ENCODE results near the gene CHSY1.

CHSY1 gene

DNA sequence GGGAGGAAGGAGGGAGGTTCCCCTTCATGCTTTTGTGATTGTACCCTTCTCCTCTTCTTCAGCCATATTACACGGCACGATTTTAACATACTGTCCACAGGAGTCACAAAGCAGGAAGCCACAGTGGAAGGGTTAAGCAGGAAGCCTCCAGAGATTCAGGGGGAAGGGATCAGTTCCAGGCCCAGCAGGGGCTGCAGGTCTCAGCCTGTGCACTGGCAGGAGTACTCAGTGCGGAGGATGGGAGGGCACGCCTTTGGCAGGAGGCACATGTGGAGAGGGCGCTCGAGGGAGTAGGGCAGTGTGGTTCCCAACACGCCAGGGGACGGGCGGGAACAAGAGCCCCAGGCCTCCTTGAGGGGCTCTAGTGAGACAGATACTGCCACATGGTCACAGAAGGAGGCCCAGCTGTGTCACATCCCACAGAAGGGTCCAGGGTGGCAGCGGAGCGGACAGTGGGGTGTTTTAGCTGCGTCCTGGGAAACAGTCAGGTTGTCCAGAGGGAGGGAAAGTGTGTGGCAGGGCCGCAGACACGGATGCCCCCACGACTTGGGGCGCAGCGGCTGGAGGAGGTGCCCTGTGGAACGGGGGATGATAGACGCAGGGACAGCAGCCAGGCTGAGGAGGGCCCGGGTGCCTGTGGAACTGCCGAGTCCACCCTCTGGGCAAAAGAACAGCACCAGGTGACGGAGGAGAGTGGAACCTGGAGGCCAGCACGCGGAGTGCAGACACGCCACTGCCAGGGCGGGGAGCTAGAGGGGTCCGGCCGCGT, 77.5 kb downstream of the CHSY1 start:
- no peak overlapping the region for H3K4me3 ChIP-seq (ENCODE audit: low read length in 2 of 2)
- no peaks in the 10 kb centered on the region for H3K9me3 ChIP-seq (ENCODE audit: control insufficient read depth in 2 of 2, low read length in 2 of 2)
- H3K4me1 ChIP-seq (ENCODE audit: control insufficient read depth in 2 of 2, insufficient read depth in 2 of 2, low read length in 2 of 2): peaks cover 0 to 7% of the 10 kb centered on the region in 2 donors
- H3K9ac ChIP-seq (ENCODE audit: low read depth in 1 of 2, low read length in 2 of 2): no peak overlapping the region
- H3K27me3 ChIP-seq (ENCODE audit: control insufficient read depth in 2 of 2, insufficient read depth in 2 of 2, low read length in 2 of 2): no peaks in the 10 kb centered on the region
- H3K36me3 ChIP-seq (ENCODE audit: control insufficient read depth in 2 of 2, insufficient read depth in 2 of 2, low read length in 2 of 2): peaks cover 9 to 13% of the 10 kb centered on the region in 2 donors
- no peak overlapping the region for H3K27ac ChIP-seq (ENCODE audit: low read depth in 2 of 2, low read length in 2 of 2)

DNA sequence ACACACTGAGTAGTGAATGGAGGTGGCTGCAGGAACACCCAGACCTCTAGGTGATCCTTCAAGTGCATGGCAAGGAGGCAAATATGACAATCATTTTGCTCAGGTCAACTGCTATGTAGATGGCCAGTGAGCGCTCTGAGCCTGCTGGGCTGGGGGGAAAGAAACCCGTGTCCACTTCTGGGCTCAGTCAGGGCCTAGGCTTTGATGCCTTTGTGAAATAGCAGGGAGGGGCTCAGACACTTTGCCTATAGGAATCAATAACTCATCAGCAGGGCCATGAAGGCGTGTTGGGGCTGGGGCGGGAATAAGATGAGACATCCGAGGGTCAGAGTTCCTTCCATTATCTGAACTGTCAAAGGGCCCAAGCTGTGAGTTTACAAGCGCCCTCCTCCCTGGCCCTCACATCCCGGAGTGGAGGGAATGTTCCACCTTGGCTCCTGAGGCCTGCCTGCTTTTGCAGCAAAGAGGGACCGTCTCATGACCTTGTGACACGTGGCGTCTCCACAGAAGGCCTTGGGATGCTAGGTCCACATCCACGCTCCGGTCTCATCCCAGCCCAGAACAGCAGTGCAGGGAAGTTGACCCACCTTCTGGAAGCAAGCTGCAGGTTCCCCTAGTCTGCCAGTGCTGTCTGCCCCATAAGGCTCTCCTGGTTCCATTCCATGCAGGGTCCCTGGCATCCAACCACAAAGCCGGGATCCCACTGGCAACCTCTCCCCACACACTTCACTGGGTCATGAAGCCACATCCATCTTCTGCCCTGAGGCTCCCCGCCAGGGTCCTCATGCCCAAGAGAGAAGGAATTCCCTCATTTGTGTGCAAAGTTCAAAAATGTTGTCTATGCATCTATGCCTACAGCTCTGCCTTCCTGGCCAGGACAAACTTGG, 78.4 kb downstream of the CHSY1 start:
- Histone ChIP-seq H3K36me3 (ENCODE audit: control insufficient read depth in 2 of 2, insufficient read depth in 2 of 2, low read length in 2 of 2) (peaks cover 7 to 13% of the 10 kb centered on the region in 2 donors), H3K4me3 (ENCODE audit: low read length in 2 of 2) (no peak overlapping the region), H3K4me1 (ENCODE audit: control insufficient read depth in 2 of 2, insufficient read depth in 2 of 2, low read length in 2 of 2) (peaks cover under 1 to 5% of the 10 kb centered on the region in 2 donors), H3K9ac (ENCODE audit: low read depth in 1 of 2, low read length in 2 of 2) (no peak overlapping the region), H3K27me3 (ENCODE audit: control insufficient read depth in 2 of 2, insufficient read depth in 2 of 2, low read length in 2 of 2) (no peaks in the 10 kb centered on the region), H3K27ac (ENCODE audit: low read depth in 2 of 2, low read length in 2 of 2) (no peak overlapping the region), H3K9me3 (ENCODE audit: control insufficient read depth in 2 of 2, low read length in 2 of 2) (no peaks in the 10 kb centered on the region)

DNA sequence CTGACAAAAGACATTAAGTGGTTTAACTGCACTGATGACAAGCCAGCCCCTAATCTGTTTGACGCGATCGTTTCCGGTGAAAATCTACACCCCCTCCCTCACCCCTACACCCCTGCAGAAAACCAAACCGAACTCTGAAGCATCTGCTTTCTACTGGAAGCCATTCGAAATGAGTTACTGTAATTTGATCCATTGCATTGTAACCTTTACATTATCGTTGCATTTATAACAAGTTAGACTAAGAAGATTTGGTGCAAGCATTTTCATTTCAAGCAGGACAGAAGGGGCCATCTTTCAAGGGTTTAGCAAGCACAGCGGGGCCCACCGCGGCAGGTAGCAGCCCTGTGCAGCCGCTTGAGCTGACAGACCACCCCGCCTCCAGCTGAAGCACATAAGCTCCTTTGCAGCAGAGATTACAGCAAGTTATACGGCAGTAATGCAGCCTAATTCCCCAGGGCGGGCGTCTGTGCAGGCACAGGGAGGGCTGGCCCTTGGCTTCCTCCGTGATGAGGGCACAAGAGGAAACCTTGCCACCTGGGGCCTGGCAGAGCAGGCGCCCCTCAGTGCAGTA, 79.3 kb downstream of the CHSY1 start:
- H3K27ac ChIP-seq (ENCODE audit: low read depth in 2 of 2, low read length in 2 of 2): no peak overlapping the region
- no peaks in the 10 kb centered on the region for H3K9me3 ChIP-seq (ENCODE audit: control insufficient read depth in 2 of 2, low read length in 2 of 2)
- no peak overlapping the region for H3K4me3 ChIP-seq (ENCODE audit: low read length in 2 of 2)
- no peak overlapping the region for H3K9ac ChIP-seq (ENCODE audit: low read depth in 1 of 2, low read length in 2 of 2)
- H3K27me3 ChIP-seq (ENCODE audit: control insufficient read depth in 2 of 2, insufficient read depth in 2 of 2, low read length in 2 of 2): no peaks in the 10 kb centered on the region
- peaks cover 7 to 12% of the 10 kb centered on the region in 2 donors for H3K4me1 ChIP-seq (ENCODE audit: control insufficient read depth in 2 of 2, insufficient read depth in 2 of 2, low read length in 2 of 2)
- peaks cover 0 to 5% of the 10 kb centered on the region in 2 donors for H3K36me3 ChIP-seq (ENCODE audit: control insufficient read depth in 2 of 2, insufficient read depth in 2 of 2, low read length in 2 of 2)

DNA sequence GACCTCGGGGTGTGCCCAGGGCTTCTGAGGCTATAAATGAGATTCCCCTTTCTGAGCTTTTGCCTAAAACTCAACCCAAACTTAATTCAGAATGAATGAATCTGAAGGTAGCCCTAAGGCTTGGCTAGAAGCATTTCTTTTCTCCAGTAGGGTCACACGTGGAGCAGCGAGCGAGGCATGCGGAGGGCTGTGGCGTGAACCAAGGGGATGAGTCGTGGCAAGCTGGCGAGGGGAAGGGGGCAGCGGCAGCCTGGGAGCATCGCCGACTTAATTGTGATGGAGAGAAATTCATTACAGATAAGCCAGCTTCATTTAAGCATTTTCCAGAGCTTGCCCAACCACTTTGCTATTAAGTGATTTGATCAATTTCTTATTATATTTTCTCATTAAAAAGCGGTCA, 79.9 kb downstream of the CHSY1 start:
- H3K36me3 ChIP-seq (ENCODE audit: control insufficient read depth in 2 of 2, insufficient read depth in 2 of 2, low read length in 2 of 2): peaks cover 0 to 1% of the 10 kb centered on the region in 2 donors
- peaks cover 8 to 12% of the 10 kb centered on the region in 2 donors for H3K4me1 ChIP-seq (ENCODE audit: control insufficient read depth in 2 of 2, insufficient read depth in 2 of 2, low read length in 2 of 2)
- H3K9ac ChIP-seq (ENCODE audit: low read depth in 1 of 2, low read length in 2 of 2): no peak overlapping the region
- no peaks in the 10 kb centered on the region for H3K27me3 ChIP-seq (ENCODE audit: control insufficient read depth in 2 of 2, insufficient read depth in 2 of 2, low read length in 2 of 2)
- H3K27ac ChIP-seq (ENCODE audit: low read depth in 2 of 2, low read length in 2 of 2): no peak overlapping the region
- H3K4me3 ChIP-seq (ENCODE audit: low read length in 2 of 2): no peak overlapping the region
- no peaks in the 10 kb centered on the region for H3K9me3 ChIP-seq (ENCODE audit: control insufficient read depth in 2 of 2, low read length in 2 of 2)

DNA sequence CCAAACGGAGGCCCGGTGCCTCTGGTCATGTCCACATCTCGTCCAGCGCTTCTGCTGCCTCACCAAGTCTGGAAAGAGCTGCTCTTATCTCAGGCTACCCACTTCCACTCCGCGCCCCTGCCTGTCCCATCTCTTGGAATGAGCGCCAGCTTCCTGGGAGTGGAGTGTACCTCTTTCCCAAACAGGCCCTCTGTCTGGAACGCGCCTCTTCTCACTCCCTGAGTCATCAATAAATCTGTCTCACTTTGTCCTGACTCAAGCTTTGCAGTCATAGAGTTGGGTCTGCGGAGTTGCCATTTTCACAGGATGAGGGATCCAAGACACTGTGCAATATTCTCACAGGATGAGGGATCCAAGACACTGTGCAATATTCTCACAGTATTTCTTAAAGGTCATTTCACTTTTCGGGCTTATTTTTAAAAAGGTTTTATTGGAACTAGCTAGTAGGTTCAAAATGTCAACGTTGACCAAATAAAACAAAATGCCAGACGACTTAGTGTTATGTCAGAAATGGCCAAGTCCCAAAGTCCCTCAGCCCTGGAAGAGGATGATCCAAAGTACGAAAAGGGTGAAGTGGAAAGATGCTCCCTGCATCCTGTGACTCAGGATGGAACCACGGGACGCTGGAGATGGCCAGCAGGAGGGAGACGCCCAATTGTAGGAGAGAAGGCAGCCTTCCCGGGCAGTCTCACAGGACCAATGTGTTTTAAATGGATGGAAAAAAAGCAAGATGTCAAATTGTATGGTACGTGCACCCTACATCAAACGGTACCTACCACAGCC, 81.1 kb downstream of the CHSY1 start:
- Histone ChIP-seq H3K36me3 (ENCODE audit: control insufficient read depth in 2 of 2, insufficient read depth in 2 of 2, low read length in 2 of 2) (peaks cover 0 to 1% of the 10 kb centered on the region in 2 donors), H3K9me3 (ENCODE audit: control insufficient read depth in 2 of 2, low read length in 2 of 2) (peaks cover 5 to 7% of the 10 kb centered on the region in 2 donors), H3K27ac (ENCODE audit: low read depth in 2 of 2, low read length in 2 of 2) (no peak overlapping the region), H3K4me1 (ENCODE audit: control insufficient read depth in 2 of 2, insufficient read depth in 2 of 2, low read length in 2 of 2) (peaks cover 8 to 12% of the 10 kb centered on the region in 2 donors), H3K4me3 (ENCODE audit: low read length in 2 of 2) (no peak overlapping the region), H3K27me3 (ENCODE audit: control insufficient read depth in 2 of 2, insufficient read depth in 2 of 2, low read length in 2 of 2) (no peaks in the 10 kb centered on the region), H3K9ac (ENCODE audit: low read depth in 1 of 2, low read length in 2 of 2) (no peak overlapping the region)

DNA sequence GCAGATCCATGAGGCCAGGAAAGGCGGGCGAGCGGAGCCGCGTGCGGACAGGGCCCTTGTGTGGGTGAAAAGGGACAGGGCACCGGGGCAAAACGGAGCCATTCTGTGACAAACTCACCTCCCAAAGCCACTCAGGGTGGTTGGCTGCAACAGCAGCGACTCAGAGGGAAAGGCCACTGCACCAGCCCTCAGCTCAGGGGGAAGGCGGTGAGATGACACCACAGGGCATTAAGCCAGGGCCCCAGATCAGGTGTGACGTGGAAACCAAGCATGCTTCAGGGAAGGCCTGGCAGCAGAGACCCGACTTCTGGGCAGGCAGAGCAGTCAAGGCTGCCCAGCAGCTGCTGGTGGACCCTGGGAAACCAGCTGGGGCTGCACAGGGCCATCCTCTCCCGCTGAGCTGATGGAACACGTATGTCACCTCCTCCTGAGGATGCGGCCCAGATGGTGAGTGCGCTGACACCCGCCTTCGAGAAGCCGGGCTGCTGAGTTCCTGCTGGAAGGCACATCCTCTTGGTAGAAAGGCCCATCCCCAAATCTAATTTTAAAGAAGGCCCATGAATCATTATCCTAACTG, 82.3 kb downstream of the CHSY1 start:
- Histone ChIP-seq H3K4me3 (ENCODE audit: low read length in 2 of 2) (no peak overlapping the region), H3K27me3 (ENCODE audit: control insufficient read depth in 2 of 2, insufficient read depth in 2 of 2, low read length in 2 of 2) (no peaks in the 10 kb centered on the region), H3K36me3 (ENCODE audit: control insufficient read depth in 2 of 2, insufficient read depth in 2 of 2, low read length in 2 of 2) (peaks cover 0 to 1% of the 10 kb centered on the region in 2 donors), H3K27ac (ENCODE audit: low read depth in 2 of 2, low read length in 2 of 2) (no peak overlapping the region), H3K9me3 (ENCODE audit: control insufficient read depth in 2 of 2, low read length in 2 of 2) (peaks cover 5 to 8% of the 10 kb centered on the region in 2 donors), H3K9ac (ENCODE audit: low read depth in 1 of 2, low read length in 2 of 2) (no peak overlapping the region), H3K4me1 (ENCODE audit: control insufficient read depth in 2 of 2, insufficient read depth in 2 of 2, low read length in 2 of 2) (peaks cover 8 to 10% of the 10 kb centered on the region in 2 donors)

DNA sequence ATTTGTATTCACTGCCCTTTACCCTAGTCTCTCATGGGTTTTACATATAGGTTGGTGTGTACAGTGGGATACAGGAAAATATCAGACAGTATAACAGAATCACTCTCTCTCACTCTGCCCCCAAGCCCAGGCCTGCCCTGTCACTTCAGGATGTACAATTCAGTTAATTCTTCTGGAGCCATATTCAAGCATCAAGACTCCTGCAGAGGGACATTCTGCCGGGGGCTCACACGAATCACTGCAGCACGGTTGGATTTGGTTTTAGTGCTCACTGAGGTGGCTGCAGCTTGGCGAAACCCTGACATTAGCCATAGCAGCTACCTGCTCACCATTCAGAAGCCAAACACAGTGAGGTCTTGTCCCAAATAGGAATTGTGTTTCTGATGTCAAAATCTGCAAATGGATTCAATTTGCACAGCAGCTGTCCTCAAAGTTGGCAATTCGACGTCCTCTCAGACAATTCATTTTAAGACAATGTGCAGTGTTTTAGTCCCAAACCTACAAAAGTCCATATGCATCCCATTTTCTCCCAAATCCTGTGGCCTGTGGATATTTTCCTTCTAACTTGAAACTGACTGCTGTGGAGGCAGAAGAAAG, 82.9 kb downstream of the CHSY1 start:
- Histone ChIP-seq H3K9me3 (ENCODE audit: control insufficient read depth in 2 of 2, low read length in 2 of 2) (peaks cover 5 to 12% of the 10 kb centered on the region in 2 donors), H3K4me1 (ENCODE audit: control insufficient read depth in 2 of 2, insufficient read depth in 2 of 2, low read length in 2 of 2) (peaks cover 8 to 10% of the 10 kb centered on the region in 2 donors), H3K36me3 (ENCODE audit: control insufficient read depth in 2 of 2, insufficient read depth in 2 of 2, low read length in 2 of 2) (peaks cover 0 to under 1% of the 10 kb centered on the region in 2 donors), H3K27me3 (ENCODE audit: control insufficient read depth in 2 of 2, insufficient read depth in 2 of 2, low read length in 2 of 2) (no peaks in the 10 kb centered on the region), H3K27ac (ENCODE audit: low read depth in 2 of 2, low read length in 2 of 2) (peak overlapping the region; percentile 30 to 59), H3K9ac (ENCODE audit: low read depth in 1 of 2, low read length in 2 of 2) (no peak overlapping the region), H3K4me3 (ENCODE audit: low read length in 2 of 2) (no peak overlapping the region)

DNA sequence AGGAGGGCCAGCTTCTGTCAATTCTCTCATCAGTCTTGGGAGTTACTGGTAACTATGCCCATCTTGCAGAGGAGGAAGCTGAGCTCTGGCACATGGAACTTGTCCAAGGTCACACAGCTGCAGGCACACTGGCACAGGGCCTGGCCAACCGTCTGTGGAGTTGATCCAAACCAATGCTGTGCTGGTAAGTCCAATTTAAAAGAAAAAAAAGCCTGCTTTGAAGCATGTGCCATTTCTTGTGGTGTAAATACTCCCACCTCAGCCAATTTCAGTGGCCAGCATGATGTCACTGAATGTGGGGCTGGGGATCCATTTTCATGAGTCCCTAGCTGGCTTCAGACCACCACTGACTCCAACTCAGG, 83.4 kb downstream of the CHSY1 start:
- Histone ChIP-seq H3K4me3 (ENCODE audit: low read length in 2 of 2) (no peak overlapping the region), H3K9ac (ENCODE audit: low read depth in 1 of 2, low read length in 2 of 2) (no peak overlapping the region), H3K4me1 (ENCODE audit: control insufficient read depth in 2 of 2, insufficient read depth in 2 of 2, low read length in 2 of 2) (peaks cover 8 to 9% of the 10 kb centered on the region in 2 donors), H3K27me3 (ENCODE audit: control insufficient read depth in 2 of 2, insufficient read depth in 2 of 2, low read length in 2 of 2) (no peaks in the 10 kb centered on the region), H3K9me3 (ENCODE audit: control insufficient read depth in 2 of 2, low read length in 2 of 2) (peaks cover 5 to 12% of the 10 kb centered on the region in 2 donors), H3K36me3 (ENCODE audit: control insufficient read depth in 2 of 2, insufficient read depth in 2 of 2, low read length in 2 of 2) (no peaks in the 10 kb centered on the region), H3K27ac (ENCODE audit: low read depth in 2 of 2, low read length in 2 of 2) (peak overlapping the region; percentile 30 to 59)
